KOPT-K1 (cell line): ENCODE data around the gene STX5.
"Not testable (repeated sequence)": the region's sequence is repeated elsewhere in the genome, so short reads cannot be mapped to it uniquely, and the experiment has no call there.

Experiments
- H3K27ac ChIP-seq: fragments of 200-600 bp; sonication (generic); 2 replicates; pipeline ENCODE4 v1.5.1; 2016; ENCODE audit warnings: antibody characterized with exemption, mild to moderate bottlenecking, low read depth, low read length; ENCODE audit not compliant: poor library complexity, severe bottlenecking
- H3K36me3 ChIP-seq: fragments of 200-600 bp; sonication (generic); 2 replicates; pipeline ENCODE4 v1.5.1; 2017; ENCODE audit warnings: antibody characterized with exemption, mild to moderate bottlenecking, low read length, moderate library complexity; ENCODE audit not compliant: insufficient read depth
- H3K9me3 ChIP-seq: fragments of 200-600 bp; sonication (generic); 2 replicates; pipeline ENCODE4 v1.5.1; 2017; ENCODE audit warnings: antibody characterized with exemption, low read length, mild to moderate bottlenecking; ENCODE audit not compliant: insufficient read depth, poor library complexity, severe bottlenecking

Gene STX5

GRCh38 chr11:62788991-62789390 is 42.9 kb downstream of the STX5 start:
- Histone ChIP-seq H3K9me3 (no peaks in the 10 kb centered on the region), H3K27ac (no peak overlapping the region), H3K36me3 (peaks cover 56% of the 10 kb centered on the region)

- peak within 1 kb of the TSS; percentile 91 for H3K27ac ChIP-seq
- H3K36me3 ChIP-seq = peaks cover 52% of the 10 kb centered on the region
- H3K9me3 ChIP-seq = no peaks in the 10 kb centered on the region
Measured at GRCh38 chr11:62787005-62787759, 44.7 kb downstream of the STX5 start, which contains the start of gene TMEM179B. TSS of gene TMEM179B (plus strand) at chr11:62787402. CDS start at chr11:62787432, 30 bp downstream.

- H3K9me3 ChIP-seq = no peaks in the 10 kb centered on the region
- peaks cover 57% of the 10 kb centered on the region for H3K36me3 ChIP-seq
- H3K27ac ChIP-seq = peak overlapping the region; percentile 91
Measured at GRCh38 chr11:62786318-62787004, 45.4 kb downstream of the STX5 start.

GRCh38 chr11:62782753-62783152 is 49.1 kb downstream of the STX5 start:
- Histone ChIP-seq H3K27ac (no peak overlapping the region), H3K36me3 (peaks cover 62% of the 10 kb centered on the region), H3K9me3 (no peaks in the 10 kb centered on the region)

GRCh38 chr11:62778441-62778840 is 53.4 kb downstream of the STX5 start:
- Histone ChIP-seq H3K27ac (no peak overlapping the region), H3K9me3 (no peaks in the 10 kb centered on the region), H3K36me3 (peaks cover 78% of the 10 kb centered on the region)

DNA sequence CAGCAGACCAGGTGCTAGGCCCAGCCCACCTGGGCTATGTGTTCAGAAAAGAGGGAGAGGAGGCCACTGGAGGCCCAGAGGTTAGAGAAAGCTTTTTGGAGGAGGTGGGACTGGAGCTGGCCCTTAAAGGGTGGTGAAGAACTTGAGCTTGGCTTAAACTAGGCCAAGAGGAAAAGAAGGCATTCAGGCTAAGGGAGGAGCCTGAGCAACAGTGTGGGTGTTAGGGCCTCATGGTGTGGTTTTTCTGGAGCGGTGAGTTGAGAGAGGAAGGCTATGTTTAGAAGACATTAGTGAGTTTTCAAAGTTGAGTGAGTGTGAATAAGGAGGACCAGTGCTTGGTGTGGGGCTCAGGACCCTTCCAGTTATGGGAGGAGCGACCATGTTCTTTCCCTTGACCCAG is 54.5 kb downstream of the STX5 start:
- no peak overlapping the region for H3K27ac ChIP-seq
- H3K36me3 ChIP-seq = peaks cover 70% of the 10 kb centered on the region
- H3K9me3 ChIP-seq = no peaks in the 10 kb centered on the region

DNA sequence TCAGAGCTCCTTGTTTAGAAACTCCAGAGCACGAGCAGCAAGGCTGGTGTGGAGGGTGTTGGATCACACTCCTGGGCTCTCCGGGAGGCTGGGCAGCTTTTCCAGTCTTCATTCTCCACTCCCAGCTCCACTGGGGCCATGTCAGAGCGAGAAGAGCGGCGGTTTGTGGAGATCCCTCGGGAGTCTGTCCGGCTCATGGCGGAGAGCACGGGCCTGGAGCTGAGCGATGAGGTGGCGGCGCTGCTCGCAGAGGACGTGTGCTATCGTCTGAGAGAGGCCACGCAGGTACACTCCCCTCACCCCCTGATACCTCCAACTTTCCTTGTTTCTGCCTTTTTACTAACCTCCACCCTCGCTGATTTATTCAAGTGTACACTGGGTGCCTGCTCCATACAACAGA is 56.2 kb downstream of the STX5 start:
- Histone ChIP-seq H3K36me3 (peaks cover 58% of the 10 kb centered on the region), H3K9me3 (no peaks in the 10 kb centered on the region), H3K27ac (no peak overlapping the region)

- no peak overlapping the region for H3K27ac ChIP-seq
- no peaks in the 10 kb centered on the region for H3K9me3 ChIP-seq
- H3K36me3 ChIP-seq = peaks cover 46% of the 10 kb centered on the region
Measured at GRCh38 chr11:62774407-62774806, 57.4 kb downstream of the STX5 start.

- H3K9me3 ChIP-seq = no peaks in the 10 kb centered on the region
- H3K36me3 ChIP-seq = peaks cover 40% of the 10 kb centered on the region
- peak within 1 kb of the TSS; percentile 69 for H3K27ac ChIP-seq
Measured at GRCh38 chr11:62771144-62772021, 60.5 kb downstream of the STX5 start, which contains the start of gene TAF6L. TSS of gene TAF6L (plus strand) at chr11:62771396. CDS start at chr11:62775784, 4,388 bp downstream.

DNA sequence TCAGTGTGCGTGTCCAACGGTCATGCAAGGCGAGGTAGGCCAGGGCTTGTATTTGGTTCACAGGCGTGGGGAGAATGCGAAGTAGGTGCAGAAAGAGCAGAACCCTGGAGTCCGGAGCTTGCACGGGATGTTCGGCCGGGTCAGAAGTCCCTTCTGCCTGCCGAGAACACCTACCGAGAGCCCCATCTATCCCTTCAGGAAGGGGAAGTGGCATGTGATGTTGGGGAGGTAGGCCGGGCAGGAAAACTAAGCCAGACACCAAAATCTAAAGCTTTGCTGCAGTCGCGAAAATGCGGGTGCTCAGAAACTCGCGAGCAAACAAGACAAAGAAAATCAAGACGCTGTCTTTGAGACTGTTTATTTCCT is 61.1 kb downstream of the STX5 start:
- Histone ChIP-seq H3K27ac (peak overlapping the region; percentile 69), H3K9me3 (no peaks in the 10 kb centered on the region), H3K36me3 (peaks cover 40% of the 10 kb centered on the region)

- not testable (repeated sequence) for H3K9me3 ChIP-seq
- Histone ChIP-seq H3K36me3 (peaks cover 21% of the 10 kb centered on the region), H3K27ac (peak overlapping the region; percentile 72)
Measured at GRCh38 chr11:62760867-62761227, 71.0 kb downstream of the STX5 start.

GRCh38 chr11:62757846-62758788 is 73.7 kb downstream of the STX5 start:
- H3K27ac ChIP-seq = no peak overlapping the region
- H3K36me3 ChIP-seq = 0 out of 2 replicates have a peak, but pooled peaks cover under 1% of the 10 kb centered on the region
- H3K9me3 ChIP-seq = no peaks in the 10 kb centered on the region
